HT-29 (cell line): ENCODE data around the gene ALPK1. TPM values are rescaled to one million over a fixed set of nuclear protein-coding genes. Genes with fewer than 3 reads are reported as not detected.
"Not testable (repeated sequence)": the region's sequence is repeated elsewhere in the genome, so short reads cannot be mapped to it uniquely, and the experiment has no call there.

Experiments
- DNase-seq: peaks from one replicate; pipeline ENCODE4 v3.0.0-alpha.2; 2015; ENCODE audit warnings: low spot score
- total RNA-seq: library from RNA; depleted of rRNA; stranded (reverse); fragments of >200 nt; shearing (Covaris generic); gene quantifications from 2 replicates; pipeline ENCODE4 v1.2.3, GENCODE V29; 2014

Gene ALPK1
- total RNA-seq, 1 experiment from 2014 or later: 4.9 TPM

GRCh38 chr4:112377594-112378242 is 80.5 kb downstream of the ALPK1 start:
- DNase-seq: no peak

DNA sequence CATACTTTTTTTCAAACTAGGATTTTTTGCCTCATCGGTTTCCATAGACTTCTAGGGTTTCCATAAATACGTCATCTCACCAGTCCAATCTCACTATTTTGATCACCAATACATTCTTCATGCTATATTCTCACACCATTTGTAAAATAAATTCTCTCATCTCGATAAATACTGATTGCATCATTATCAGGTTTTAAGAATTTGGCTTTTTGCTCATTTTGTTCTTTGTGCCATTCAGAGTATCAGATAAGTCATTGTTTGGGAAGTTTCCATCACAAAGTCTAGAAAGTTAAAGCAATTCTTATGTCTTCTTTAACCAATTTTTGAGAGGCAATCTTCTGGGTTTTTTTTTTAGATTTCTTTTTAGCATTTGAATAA is 81.1 kb downstream of the ALPK1 start:
- no peak for DNase-seq

DNA sequence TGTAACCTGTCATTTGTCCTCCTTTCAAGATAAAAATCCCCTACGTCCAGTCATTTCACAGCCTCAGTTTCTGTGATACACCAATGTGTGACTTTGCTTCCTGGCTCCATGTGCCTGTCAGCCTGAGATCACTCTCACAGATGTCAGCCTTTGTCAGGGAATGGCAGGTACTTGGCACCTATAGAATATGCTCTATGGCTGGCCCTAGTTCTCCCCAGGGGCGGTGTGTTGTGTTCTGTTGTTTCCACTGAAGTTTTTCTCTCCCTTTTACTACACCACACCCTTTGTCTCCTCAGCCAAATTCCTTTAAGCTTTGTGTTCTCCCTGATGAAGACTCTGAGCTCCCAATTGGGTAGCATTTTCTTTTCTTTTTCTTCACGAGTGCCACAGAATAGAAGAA is 81.7 kb downstream of the ALPK1 start:
- no peak for DNase-seq

GRCh38 chr4:112379306-112379705 is 82.1 kb downstream of the ALPK1 start:
- no peak for DNase-seq

GRCh38 chr4:112381996-112382692 is 85.0 kb downstream of the ALPK1 start:
- DNase-seq: no peak

- no peak for DNase-seq
Observed at GRCh38 chr4:112386071-112386470, 88.9 kb downstream of the ALPK1 start.

- no peak for DNase-seq
Observed at GRCh38 chr4:112402098-112402497, 104.9 kb downstream of the ALPK1 start.

DNA sequence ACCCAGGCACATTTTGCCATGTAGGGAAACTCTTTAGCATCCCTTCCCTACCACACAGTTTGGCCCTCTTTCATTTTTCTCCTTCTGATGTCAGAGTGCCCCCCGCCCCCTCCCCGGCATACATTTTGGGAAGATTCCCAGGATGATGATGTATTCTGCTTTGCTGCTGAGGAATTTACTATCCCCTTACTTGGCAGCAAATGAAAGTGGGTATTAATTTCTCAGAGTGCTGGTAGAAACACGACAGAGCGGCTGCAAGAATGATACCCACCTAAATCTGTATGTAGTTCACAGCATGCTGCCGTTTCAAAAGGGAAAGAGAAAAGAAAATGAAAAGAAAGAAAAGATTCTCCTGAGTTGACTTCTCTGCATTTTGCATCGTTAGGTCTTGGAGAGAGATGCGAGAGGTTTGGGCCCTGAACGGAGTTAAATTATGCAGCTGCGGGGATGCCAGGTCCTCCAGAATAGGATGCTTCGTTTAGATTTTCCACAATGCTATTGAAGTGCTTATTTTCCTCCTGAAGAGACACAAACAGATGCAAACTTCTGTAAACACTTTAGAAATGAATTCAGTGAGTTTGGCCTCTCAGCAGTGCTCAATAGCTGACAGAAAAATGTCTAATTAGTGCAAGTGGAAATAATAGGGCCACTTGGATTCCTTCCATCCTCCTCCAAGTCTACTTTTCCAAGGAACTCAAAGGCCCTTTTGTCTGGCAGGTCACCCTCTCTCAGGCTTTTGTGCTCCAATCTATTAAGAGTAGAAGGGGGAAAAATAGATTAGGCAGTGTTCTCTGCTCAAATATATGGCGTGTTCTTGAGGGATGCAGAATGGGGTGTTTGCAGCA is 106.2 kb downstream of the ALPK1 start:
- DNase-seq: no peak

GRCh38 chr4:112410364-112410763 is 113.2 kb downstream of the ALPK1 start:
- DNase-seq: no peak

DNA sequence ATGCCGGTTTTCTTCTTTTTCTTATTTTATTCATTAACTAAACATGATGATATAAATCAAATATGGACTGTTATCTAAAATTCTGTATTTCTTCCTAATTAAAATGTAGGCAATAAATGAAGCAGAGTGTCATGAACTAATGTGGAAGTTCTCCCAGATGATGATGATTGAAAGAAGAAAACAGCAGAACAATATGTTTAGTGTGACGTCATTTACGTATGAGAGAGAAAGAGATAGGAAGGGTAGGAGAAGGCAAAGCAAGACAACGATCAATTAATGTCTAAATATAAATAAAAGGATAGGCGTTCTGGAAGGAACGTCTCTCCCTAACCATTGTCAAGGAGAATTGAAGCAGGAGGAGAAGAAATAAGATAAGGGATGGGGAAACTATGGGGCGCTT is 113.6 kb downstream of the ALPK1 start:
- no peak for DNase-seq

DNA sequence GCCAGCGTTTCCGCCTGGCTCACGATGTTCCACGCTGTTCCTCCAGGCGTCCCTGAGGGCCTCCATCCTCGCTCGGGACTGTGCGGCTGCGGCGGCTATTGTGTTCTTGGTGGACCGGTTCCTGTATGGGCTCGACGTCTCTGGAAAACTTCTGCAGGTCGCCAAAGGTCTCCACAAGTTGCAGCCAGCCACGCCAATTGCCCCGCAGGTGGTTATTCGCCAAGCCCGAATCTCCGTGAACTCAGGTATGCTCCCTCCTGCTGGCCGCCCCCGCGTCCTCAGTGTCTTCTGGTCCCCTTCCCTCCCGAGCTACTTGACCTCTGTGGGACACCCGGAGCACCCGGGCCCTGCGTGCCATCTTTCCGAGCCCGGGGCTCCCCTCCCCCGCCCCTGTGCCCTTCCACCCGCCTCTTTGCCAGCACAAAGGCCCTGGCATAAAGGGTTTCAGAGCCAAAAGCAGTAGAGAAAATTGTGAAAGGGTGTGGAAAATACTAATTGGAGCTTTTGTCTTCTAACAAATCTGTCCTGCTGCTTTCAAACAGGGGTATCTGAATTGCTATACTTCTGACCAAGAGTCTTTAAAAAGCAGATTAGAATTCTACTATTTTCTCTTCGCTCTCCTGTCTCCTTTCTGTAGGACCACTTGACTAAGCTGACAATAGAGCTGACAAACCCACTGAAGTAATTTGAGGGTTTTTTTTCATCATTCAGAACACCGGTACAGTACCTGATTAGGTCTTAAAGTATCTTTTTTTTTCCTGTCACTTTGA is 114.8 kb downstream of the ALPK1 start:
- DNase-seq: no peak

DNA sequence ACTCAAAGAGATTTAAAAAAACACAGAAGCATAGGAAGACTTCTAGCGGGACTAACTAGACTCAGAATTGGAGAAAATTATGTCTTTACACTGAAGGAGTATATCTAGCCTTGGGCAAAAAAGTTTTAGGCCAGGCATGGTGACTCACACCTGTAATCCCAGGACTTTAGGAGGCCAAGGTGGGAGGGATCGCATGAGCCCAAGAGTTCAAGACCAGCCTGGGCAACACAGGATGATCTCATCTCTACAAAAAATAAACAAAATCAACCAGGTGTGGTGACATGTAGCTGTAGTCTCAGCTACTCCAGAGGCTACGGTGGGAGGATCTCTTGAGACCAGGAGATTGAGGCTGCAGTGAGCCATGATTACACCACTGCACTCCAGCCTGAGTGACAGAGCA is 119.3 kb downstream of the ALPK1 start:
- no peak for DNase-seq

DNA sequence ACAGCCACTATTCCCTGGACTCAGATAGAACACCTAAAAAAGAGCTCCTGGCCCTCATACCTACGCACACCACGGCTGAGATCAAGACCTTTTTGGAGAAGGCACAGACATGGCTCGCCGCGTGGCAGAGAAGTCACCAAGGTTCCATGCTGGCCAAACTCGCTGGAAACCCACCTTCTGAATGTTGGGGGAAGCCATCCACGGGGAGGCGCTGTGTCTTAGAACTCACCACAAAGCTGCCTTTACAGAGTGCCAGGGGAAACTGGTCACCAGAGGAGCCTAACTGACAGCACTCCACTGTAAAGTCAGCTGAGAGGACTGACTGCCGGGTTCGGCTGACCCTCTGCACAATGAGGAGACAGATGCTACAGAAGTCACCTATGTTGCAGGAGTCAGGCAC is 120.9 kb downstream of the ALPK1 start:
- no peak for DNase-seq

- DNase-seq: no peak
Observed at GRCh38 chr4:112421911-112422310, 124.7 kb downstream of the ALPK1 start.

- DNase-seq: no peak
Observed at GRCh38 chr4:112422644-112423043, 125.5 kb downstream of the ALPK1 start.

DNA sequence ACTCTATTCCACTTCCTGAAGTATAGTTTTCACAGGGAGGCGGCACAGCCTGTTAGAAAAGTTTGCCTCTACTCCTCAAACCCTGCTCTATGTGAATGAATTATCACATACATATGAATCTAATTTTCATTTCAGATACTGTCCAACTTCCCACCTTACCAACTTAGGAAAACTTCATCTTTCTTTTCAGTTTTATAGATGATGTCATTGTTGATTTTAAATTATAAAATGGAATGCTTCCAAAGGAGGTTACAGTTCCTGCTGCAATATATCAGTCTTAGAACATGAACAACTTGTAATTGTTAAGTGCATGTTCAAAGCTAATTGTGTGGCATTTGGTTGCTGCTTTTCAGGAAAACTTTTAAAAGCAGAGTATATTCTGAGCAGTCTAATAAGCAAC is 126.4 kb downstream of the ALPK1 start:
- no peak for DNase-seq

DNA sequence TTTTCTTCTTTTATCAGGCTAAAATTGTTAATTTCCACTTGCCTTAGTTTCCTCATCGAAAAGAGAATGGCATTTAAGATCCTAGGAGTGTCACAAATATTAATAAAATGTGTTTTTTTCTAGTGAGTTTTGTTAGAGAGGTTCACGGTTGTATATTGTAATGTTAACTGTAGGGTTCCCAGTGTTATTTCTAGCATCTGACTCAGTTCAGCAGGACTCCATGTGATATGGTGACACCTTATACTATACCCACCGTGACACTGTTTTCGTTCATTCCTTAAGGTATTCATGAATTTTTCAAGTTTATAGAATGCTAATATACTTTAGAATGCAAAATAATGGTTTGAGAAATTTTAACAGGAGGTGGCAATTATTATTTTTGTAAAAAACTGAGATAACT is 128.7 kb downstream of the ALPK1 start:
- no peak for DNase-seq

- no peak for DNase-seq
Observed at GRCh38 chr4:112426416-112426815, 129.2 kb downstream of the ALPK1 start.

GRCh38 chr4:112431158-112431557 is 134.0 kb downstream of the ALPK1 start:
- no peak for DNase-seq

GRCh38 chr4:112436987-112437386 is 139.8 kb downstream of the ALPK1 start:
- no peak for DNase-seq

DNA sequence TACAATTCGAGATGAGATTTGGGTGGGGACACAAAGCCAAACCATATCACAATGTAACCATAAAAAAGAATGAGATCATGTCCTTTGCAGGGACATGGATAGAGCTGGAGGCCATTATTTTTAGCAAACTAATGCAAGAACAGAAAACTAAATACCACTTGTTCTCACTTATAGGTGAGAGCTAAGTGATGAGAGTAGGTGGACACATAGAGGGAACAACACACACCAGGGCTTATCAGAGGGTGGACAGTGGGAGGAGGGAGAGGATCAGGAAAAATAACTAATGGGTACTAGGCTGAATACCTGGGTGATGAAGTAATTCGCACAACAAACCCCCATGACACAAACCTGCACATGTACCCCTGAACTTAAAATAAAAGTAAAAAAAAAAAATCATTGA is 145.1 kb downstream of the ALPK1 start:
- not testable (repeated sequence) for DNase-seq
